ENCODE results near the gene GPR151. TPM values are rescaled to one million over a fixed set of nuclear protein-coding genes. Genes with fewer than 3 reads are reported as not detected.

Gene GPR151
- total and polyA plus RNA-seq, 2 of the 8 experiments (the other 6 are each of a cell fraction or from before 2014, with no cell fraction given): 0.03 TPM; not detected in 1

DNA sequence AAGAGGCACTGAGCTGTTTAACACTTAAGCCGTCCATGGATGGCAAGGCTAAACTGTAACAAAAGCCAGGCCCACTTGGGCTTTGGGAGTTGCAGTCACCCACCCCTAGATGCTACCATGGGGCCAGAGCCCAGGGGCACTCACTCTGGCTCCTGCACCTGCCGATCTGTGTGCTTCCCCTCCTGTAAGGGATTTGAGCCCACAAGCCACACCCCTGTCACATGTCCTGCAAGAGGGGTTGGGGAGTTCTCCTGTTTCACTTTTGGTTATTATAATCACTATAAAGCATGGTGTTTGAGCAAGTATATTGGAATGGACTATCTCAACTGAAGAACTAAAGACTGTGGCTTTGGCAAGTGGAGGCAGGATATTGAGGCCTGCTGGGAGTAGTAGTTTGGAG lies 14.0 kb upstream of the GPR151 start:
- DNase-seq (ENCODE audit: low read depth in 1 of 2, low spot score in 2 of 2) (no peak), FAIRE-seq (no peak)
- Histone ChIP-seq H2BK5ac (ENCODE audit: low read depth, low read length) (no peak overlapping the region), H2AFZ (ENCODE audit: low read length) (no peak overlapping the region), H3K4me3 (ENCODE audit: extremely low read depth in 1 of 4, insufficient read depth in 2 of 4, low read depth in 3 of 4, low read length in 4 of 4) (no peak overlapping the region), H2BK120ac (replicated peaks; ENCODE audit: low read depth, low read length) (no peak overlapping the region), H3K27ac (ENCODE audit: low read depth, low read length) (no peak overlapping the region), H2BK15ac (ENCODE audit: low read length) (no peak overlapping the region), H3K14ac (ENCODE audit: insufficient read length) (no peak overlapping the region), H4K8ac (ENCODE audit: extremely low read depth, insufficient read depth, low read length) (no peak overlapping the region), H2BK20ac (ENCODE audit: low read length) (no peak overlapping the region), H3K27me3 (replicated peaks in 1 of 4; ENCODE audit: control insufficient read depth in 3 of 4, extremely low read depth in 1 of 4, insufficient read depth in 3 of 4, low read length in 3 of 4) (no peaks in the 10 kb centered on the region), H3K79me1 (ENCODE audit: low read depth, low read length) (no peaks in the 10 kb centered on the region), H4K91ac (replicated peaks; ENCODE audit: insufficient read length, low read length) (no peak overlapping the region), H3K4ac (replicated peaks; ENCODE audit: insufficient read length, low read depth, low read length) (no peak overlapping the region), H4K5ac (ENCODE audit: insufficient read length, low read depth, low read length) (no peak overlapping the region), H3K9me3 (ENCODE audit: insufficient read depth in 2 of 2, low read depth in 1 of 2, low read length in 1 of 2) (no peaks in the 10 kb centered on the region), H3K79me2 (ENCODE audit: control insufficient read depth in 1 of 2, insufficient read depth in 2 of 2, low read length in 2 of 2) (no peaks in the 10 kb centered on the region), H4K20me1 (replicated peaks in 1 of 2; ENCODE audit: control insufficient read depth in 1 of 2, insufficient read depth in 2 of 2, low read length in 2 of 2) (no peaks in the 10 kb centered on the region), H3K4me1 (replicated peaks in 1 of 4; ENCODE audit: control insufficient read depth in 3 of 4, insufficient read depth in 4 of 4, low read length in 3 of 4) (peaks cover 0 to 7% (median 3%) of the 10 kb centered on the region in 4 experiments; a peak in 4 of 7 replicates), H2AK5ac (ENCODE audit: low read depth, low read length) (no peak overlapping the region), H3K56ac (replicated peaks; ENCODE audit: insufficient read length, low read depth, low read length) (no peak overlapping the region), H3K23me2 (ENCODE audit: low read depth, low read length) (no peaks in the 10 kb centered on the region), H3K23ac (ENCODE audit: insufficient read length) (no peak overlapping the region), H3K36me3 (ENCODE audit: control insufficient read depth in 2 of 4, insufficient read depth in 4 of 4, low read length in 3 of 4) (no peaks in the 10 kb centered on the region), H2BK12ac (ENCODE audit: low read depth, low read length) (no peak overlapping the region), H3K4me2 (ENCODE audit: insufficient read depth in 1 of 2, low read depth in 2 of 2, low read length in 2 of 2) (no peak overlapping the region), H3K18ac (ENCODE audit: extremely low read depth, low read length) (no peak overlapping the region), H3K9ac (replicated peaks in 1 of 4; ENCODE audit: extremely low read depth in 1 of 4, low read depth in 3 of 4, low read length in 3 of 4) (no peak overlapping the region)
- TF ChIP-seq KDM1A (IDR thresholded peaks at IDR 0.05; ENCODE audit: borderline replicate concordance, low read length) (no peak), JUND (IDR thresholded peaks at IDR 0.05; ENCODE audit: low read length) (no peak), SIN3A (conservative IDR thresholded peaks at IDR 0.05 in 1 of 2, IDR thresholded peaks at IDR 0.05 in 1 of 2; ENCODE audit: low read depth in 1 of 2, low read length in 2 of 2) (no peak), POU5F1 (IDR thresholded peaks at IDR 0.05; ENCODE audit: low read depth, low read length) (no peak), GABPA (IDR thresholded peaks at IDR 0.05; ENCODE audit: borderline replicate concordance, insufficient read depth, low read length) (no peak), TBP (IDR thresholded peaks at IDR 0.05; ENCODE audit: low read depth, low read length) (no peak), CBX5 (IDR thresholded peaks at IDR 0.05; ENCODE audit: low read depth, low read length) (no peak), PHF8 (conservative IDR thresholded peaks at IDR 0.05; ENCODE audit: low read depth, low read length) (no peak), YY1 (IDR thresholded peaks at IDR 0.05; ENCODE audit: low read depth, low read length) (no peak), TCF12 (IDR thresholded peaks at IDR 0.05; ENCODE audit: low read depth, low read length) (no peak)
- TF ChIP-seq, protein P1, sequence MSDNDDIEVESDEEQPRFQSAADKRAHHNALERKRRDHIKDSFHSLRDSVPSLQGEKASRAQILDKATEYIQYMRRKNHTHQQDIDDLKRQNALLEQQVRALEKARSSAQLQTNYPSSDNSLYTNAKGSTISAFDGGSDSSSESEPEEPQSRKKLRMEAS (IDR thresholded peaks at IDR 0.05): no peak
- TF ChIP-seq, protein P2, sequence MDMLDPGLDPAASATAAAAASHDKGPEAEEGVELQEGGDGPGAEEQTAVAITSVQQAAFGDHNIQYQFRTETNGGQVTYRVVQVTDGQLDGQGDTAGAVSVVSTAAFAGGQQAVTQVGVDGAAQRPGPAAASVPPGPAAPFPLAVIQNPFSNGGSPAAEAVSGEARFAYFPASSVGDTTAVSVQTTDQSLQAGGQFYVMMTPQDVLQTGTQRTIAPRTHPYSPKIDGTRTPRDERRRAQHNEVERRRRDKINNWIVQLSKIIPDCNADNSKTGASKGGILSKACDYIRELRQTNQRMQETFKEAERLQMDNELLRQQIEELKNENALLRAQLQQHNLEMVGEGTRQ (IDR thresholded peaks at IDR 0.05; ENCODE audit: low read length): no peak
- POLR2A ChIA-PET (ENCODE audit: partially characterized antibody): no interaction called here
- CTCF ChIA-PET (ENCODE audit: partially characterized antibody): interaction anchor here (1.1 to 6.5 kb wide), 6 partner anchors 9 to 660 kb away, joined by 3 to 87 read pairs (median 4); no protein-coding TSS in a partner anchor
- WGBS, 2 experiments (ENCODE audit: extremely low coverage in 1 of 2, insufficient coverage in 1 of 2, insufficient read length in 1 of 2, insufficient replicate concordance in 2 of 2, low coverage in 1 of 2, low lambda C conversion rate in 2 of 2, missing lambda C conversion rate in 1 of 2): 81% methylated on average over 2 of the region's 2 CpGs; no CpG with 5 or more reads in 1 of the 2 experiments
